ENCODE data around the gene TXNL4B.

DNA sequence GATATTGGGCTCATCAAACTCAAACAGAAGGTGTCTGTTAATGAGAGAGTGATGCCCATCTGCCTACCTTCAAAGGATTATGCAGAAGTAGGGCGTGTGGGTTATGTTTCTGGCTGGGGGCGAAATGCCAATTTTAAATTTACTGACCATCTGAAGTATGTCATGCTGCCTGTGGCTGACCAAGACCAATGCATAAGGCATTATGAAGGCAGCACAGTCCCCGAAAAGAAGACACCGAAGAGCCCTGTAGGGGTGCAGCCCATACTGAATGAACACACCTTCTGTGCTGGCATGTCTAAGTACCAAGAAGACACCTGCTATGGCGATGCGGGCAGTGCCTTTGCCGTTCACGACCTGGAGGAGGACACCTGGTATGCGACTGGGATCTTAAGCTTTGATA, 33.0 kb downstream of the TXNL4B start:
- TF ChIP-seq, protein P1, sequence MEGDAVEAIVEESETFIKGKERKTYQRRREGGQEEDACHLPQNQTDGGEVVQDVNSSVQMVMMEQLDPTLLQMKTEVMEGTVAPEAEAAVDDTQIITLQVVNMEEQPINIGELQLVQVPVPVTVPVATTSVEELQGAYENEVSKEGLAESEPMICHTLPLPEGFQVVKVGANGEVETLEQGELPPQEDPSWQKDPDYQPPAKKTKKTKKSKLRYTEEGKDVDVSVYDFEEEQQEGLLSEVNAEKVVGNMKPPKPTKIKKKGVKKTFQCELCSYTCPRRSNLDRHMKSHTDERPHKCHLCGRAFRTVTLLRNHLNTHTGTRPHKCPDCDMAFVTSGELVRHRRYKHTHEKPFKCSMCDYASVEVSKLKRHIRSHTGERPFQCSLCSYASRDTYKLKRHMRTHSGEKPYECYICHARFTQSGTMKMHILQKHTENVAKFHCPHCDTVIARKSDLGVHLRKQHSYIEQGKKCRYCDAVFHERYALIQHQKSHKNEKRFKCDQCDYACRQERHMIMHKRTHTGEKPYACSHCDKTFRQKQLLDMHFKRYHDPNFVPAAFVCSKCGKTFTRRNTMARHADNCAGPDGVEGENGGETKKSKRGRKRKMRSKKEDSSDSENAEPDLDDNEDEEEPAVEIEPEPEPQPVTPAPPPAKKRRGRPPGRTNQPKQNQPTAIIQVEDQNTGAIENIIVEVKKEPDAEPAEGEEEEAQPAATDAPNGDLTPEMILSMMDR (IDR thresholded peaks at IDR 0.05), result no peak
- no peak for TF ChIP-seq POLR2A (IDR thresholded peaks at IDR 0.05)

Data from testis (tissue), 2 donors.